Keratinocyte (primary cell): Measurements from ENCODE around the gene ENTREP1.

Experiments used
- CTCF ChIP-seq, 3 experiments: IDR thresholded peaks in 1 of 3; conservative IDR thresholded peaks in 1 of 3; optimal IDR thresholded peaks in 1 of 3; 2 replicates in 2 of 3; 3 replicates in 1 of 3; pipeline versions ENCODE3 to v1.5.1; 2011; ENCODE audit warnings: low read length in 3 of 3, mild to moderate bottlenecking in 3 of 3, moderate library complexity in 2 of 3, control low read depth in 1 of 3, inconsistent platforms in 1 of 3; ENCODE audit not compliant: insufficient read depth in 2 of 3; ENCODE audit errors: extremely low read depth in 1 of 3
- EZH2 ChIP-seq: IDR thresholded peaks from one replicate; pipeline ENCODE4 v1.6.1; 2012; ENCODE audit warnings: inconsistent platforms, mild to moderate bottlenecking, low read length, moderate library complexity

- TF ChIP-seq CTCF (optimal IDR thresholded peaks at IDR 0.05 in 1 of 3, IDR thresholded peaks at IDR 0.05 in 1 of 3, conservative IDR thresholded peaks at IDR 0.05 in 1 of 3; ENCODE audit: extremely low read depth in 1 of 3, insufficient read depth in 2 of 3, low read length in 3 of 3) (no peak), EZH2 (no peak)
Observed at GRCh38 chr9:69429281-69429680, 104.3 kb downstream of the ENTREP1 start.
